SK-N-SH (cell line): ENCODE data around the gene CCDC93. TPM values are rescaled to one million over a fixed set of nuclear protein-coding genes. Genes with fewer than 3 reads are reported as not detected.

ENCODE experiments used
- CTCF ChIA-PET: fragments of 300-600, 350-600 bp; formaldehyde crosslinking; extraction: SDS; loops from one replicate; lab custom pipeline; 2021; lab: Yijun Ruan, JAX
- POLR2A ChIA-PET: fragments of 350-600 bp; sonication (Branson Sonifier 250); formaldehyde crosslinking; extraction: SDS; loops from one replicate; lab custom pipeline; 2020; ENCODE audit warnings: antibody characterized with exemption, inconsistent platforms; lab: Yijun Ruan, JAX
- DNase-seq: peaks from one replicate; pipeline ENCODE4 v3.0.0; 2012
- H2AFZ ChIP-seq: fragments of 200-600 bp; sonication (generic); 2 replicates; pipeline ENCODE4 v1.8.1; 2016; ENCODE audit warnings: antibody characterized with exemption, mild to moderate bottlenecking, low read depth
- H3F3A ChIP-seq: fragments of 200-600 bp; sonication (generic); replicated peaks from 2 replicates; pipeline ENCODE3; 2016; ENCODE audit warnings: antibody characterized with exemption, mild to moderate bottlenecking; ENCODE audit not compliant: insufficient read depth
- H3K27ac ChIP-seq, 2 experiments: fragments of 200-500 bp in 1 of 2; fragments of 200-600 bp in 1 of 2; sonication (Bioruptor generic) in 1 of 2; sonication (generic), shearing (Covaris generic) in 1 of 2; 2 replicates each; pipeline versions ENCODE4 v1.5.1 to v1.6.1; 2014 to 2016; ENCODE audit warnings: low read depth in 2 of 2, inconsistent platforms in 1 of 2, low read length in 1 of 2, mild to moderate bottlenecking in 1 of 2, mixed read lengths in 1 of 2
- H3K27me3 ChIP-seq: fragments of 200-600 bp; sonication (generic), shearing (Covaris generic); 2 replicates; pipeline ENCODE4 v1.6.1; 2016; ENCODE audit warnings: mixed run types; ENCODE audit not compliant: insufficient read depth
- H3K36me3 ChIP-seq, 2 experiments: fragments of 200-500 bp in 1 of 2; fragments of 200-600 bp in 1 of 2; sonication (Bioruptor generic) in 1 of 2; sonication (generic) in 1 of 2; replicated peaks in 1 of 2; 2 replicates each; pipeline versions ENCODE3 to v1.5.1; 2014 to 2016; ENCODE audit warnings: low read length in 1 of 2, mild to moderate bottlenecking in 1 of 2; ENCODE audit not compliant: insufficient read depth in 2 of 2, control insufficient read depth in 1 of 2
- H3K4me1 ChIP-seq, 2 experiments: fragments of 200-500 bp in 1 of 2; fragments of 200-600 bp in 1 of 2; sonication (Bioruptor generic) in 1 of 2; sonication (generic), shearing (Covaris generic) in 1 of 2; 2 replicates each; pipeline versions ENCODE4 v1.5.1 to v1.6.1; 2014 to 2016; ENCODE audit warnings: low read depth in 1 of 2, low read length in 1 of 2, mixed run types in 1 of 2; ENCODE audit not compliant: insufficient read depth in 2 of 2, control insufficient read depth in 1 of 2
- H3K4me2 ChIP-seq: fragments of 200-600 bp; sonication (generic), shearing (Covaris generic); 2 replicates; pipeline ENCODE4 v1.6.1; 2017; ENCODE audit warnings: mixed run types
- H3K4me3 ChIP-seq, 2 experiments: fragments of 200-500 bp in 1 of 2; fragments of 200-600 bp in 1 of 2; sonication (Bioruptor generic) in 1 of 2; sonication (generic), shearing (Covaris generic) in 1 of 2; 2 replicates each; pipeline versions ENCODE4 v1.5.1 to v1.8.1; 2014 to 2016; ENCODE audit warnings: low read depth in 2 of 2, inconsistent platforms in 1 of 2, low read length in 1 of 2, mild to moderate bottlenecking in 1 of 2, mixed read lengths in 1 of 2, moderate library complexity in 1 of 2
- H3K79me2 ChIP-seq: fragments of 200-600 bp; sonication (generic); 2 replicates; pipeline ENCODE4 v1.8.1; 2017; ENCODE audit warnings: mild to moderate bottlenecking; ENCODE audit not compliant: insufficient read depth
- H3K9ac ChIP-seq: fragments of 200-600 bp; sonication (generic); 2 replicates; pipeline ENCODE4 v1.6.1; 2017; ENCODE audit warnings: mixed run types
- H3K9me2 ChIP-seq: fragments of 200-600 bp; sonication (generic); 2 replicates; pipeline ENCODE4 v1.6.1; 2017; ENCODE audit warnings: mixed run types
- H3K9me3 ChIP-seq: fragments of 200-600 bp; sonication (generic); 2 replicates; pipeline ENCODE4 v1.6.1; 2017; ENCODE audit warnings: mixed run types, mild to moderate bottlenecking, moderate library complexity
- H4K20me1 ChIP-seq: fragments of 200-600 bp; sonication (generic); 2 replicates; pipeline ENCODE4 v1.6.1; 2017; ENCODE audit warnings: mild to moderate bottlenecking, mixed run types; ENCODE audit not compliant: insufficient read depth
- CHD2 ChIP-seq: fragments of 150-350 bp; IDR thresholded peaks from 2 replicates; pipeline ENCODE4 v1.6.1; 2018; ENCODE audit warnings: low read length; ENCODE audit not compliant: partially characterized antibody
- CTCF ChIP-seq: fragments of 200-600 bp; sonication (generic); IDR thresholded peaks from 2 replicates; pipeline ENCODE4 v1.6.1; 2017; ENCODE audit warnings: antibody characterized with exemption, mild to moderate bottlenecking, moderate library complexity
- ELF1 ChIP-seq: IDR thresholded peaks from 2 replicates; pipeline ENCODE4 v1.4.0; 2012
- EP300 ChIP-seq, 2 experiments: IDR thresholded peaks; 2 replicates each; pipeline versions ENCODE4 v1.4.0 to v1.6.1; 2012; ENCODE audit warnings: borderline replicate concordance in 1 of 2, low read depth in 1 of 2, low read length in 1 of 2
- GATA2 ChIP-seq: sonication (generic); formaldehyde crosslinking; IDR thresholded peaks from 2 replicates; pipeline ENCODE4 v1.5.0; 2020; ENCODE audit warnings: mild to moderate bottlenecking, missing genetic modification reagents
- MAX ChIP-seq: IDR thresholded peaks from 2 replicates; pipeline ENCODE4 v1.4.0; 2012; ENCODE audit warnings: low read depth
- RCOR1 ChIP-seq: fragments of 150-350 bp; IDR thresholded peaks from 2 replicates; pipeline ENCODE4 v1.6.1; 2017; ENCODE audit warnings: antibody characterized with exemption, low read length
- TCF12 ChIP-seq: IDR thresholded peaks from 2 replicates; pipeline ENCODE4 v1.4.0; 2012
- YY1 ChIP-seq: IDR thresholded peaks from 2 replicates; pipeline ENCODE4 v1.4.0; 2012; ENCODE audit warnings: low read depth, mild to moderate bottlenecking
- WGBS: methylation state at CpG from one replicate; pipeline ENCODE4 v1.1.6; 2017; ENCODE audit warnings: low lambda C conversion rate; 5-methylcytosine and 5-hydroxymethylcytosine counted together
- polyA plus RNA-seq, 3 experiments: library from polyadenylated mRNA; depleted of rRNA; stranded (reverse); fragments of >200 nt; gene quantifications; 2 replicates each; pipeline ENCODE4 v1.2.3, GENCODE V29; 2012

Gene CCDC93
- polyA plus RNA-seq, 1 of the 3 experiments (the other 2 are of a cell fraction): 11.7 TPM

- Histone ChIP-seq H3K4me3 (no peak overlapping the region), H3K9me2 (no peaks in the 10 kb centered on the region), H3K9ac (peak overlapping the region; percentile 58; the same call in 1 of the 2 replicates), H3F3A (peaks cover 9% of the 10 kb centered on the region), H3K4me1 (peaks cover 17 to 35% of the 10 kb centered on the region in 2 experiments), H3K27me3 (no peaks in the 10 kb centered on the region), H2AFZ (no peak overlapping the region), H3K27ac (peak overlapping the region; percentile 78 to 80), H3K9me3 (no peaks in the 10 kb centered on the region), H3K79me2 (peaks cover 18% of the 10 kb centered on the region; the same call in 1 of the 2 replicates), H3K4me2 (peak overlapping the region; percentile 38; the same call in 1 of the 2 replicates), H4K20me1 (no peaks in the 10 kb centered on the region), H3K36me3 (peaks cover 38 to 49% of the 10 kb centered on the region in 2 experiments)
- no peak for TF ChIP-seq YY1
- no peak for TF ChIP-seq TCF12
- TF ChIP-seq GATA2 (CRISPR knock-in tag): peak; percentile 77
- TF ChIP-seq EP300 (IDR thresholded peaks at IDR 0.05; ENCODE audit: borderline replicate concordance in 1 of 2, low read depth in 1 of 2, low read length in 1 of 2): peak in 1 of 2 experiments; percentile 56; a peak in 1 of 4 replicates
- TF ChIP-seq RCOR1: peak; percentile 69; the same call in 1 of the 2 replicates
- TF ChIP-seq CHD2: peak; percentile 17
- TF ChIP-seq MAX: no peak
- CTCF ChIA-PET: interaction anchor here (0.6 to 4.5 kb wide), 6 partner anchors 11 to 160 kb away, joined by 3 to 39 read pairs (median 9); partner anchors contain the start of gene DDX18
- DNase-seq: peak; percentile 44
- 62% methylated on average over 9 of the region's 9 CpGs for WGBS
- POLR2A ChIA-PET: no interaction called here
These were observed 40.3 kb downstream of the CCDC93 start for GRCh38 chr2:117973498-117974082.

- H3K4me2 ChIP-seq: peak overlapping the region; percentile 38; the same call in 1 of the 2 replicates
- H3K9me2 ChIP-seq: no peaks in the 10 kb centered on the region
- TF ChIP-seq CTCF (peak; percentile 23; the same call in 1 of the 2 replicates), ELF1 (no peak)
- H3K4me1 ChIP-seq: peaks cover 7 to 35% of the 10 kb centered on the region in 2 experiments
- POLR2A ChIA-PET: no interaction called here
- H3K27me3 ChIP-seq: no peaks in the 10 kb centered on the region
- H3K9ac ChIP-seq: peak overlapping the region; percentile 58; the same call in 1 of the 2 replicates
- H3K36me3 ChIP-seq: peaks cover 44 to 56% of the 10 kb centered on the region in 2 experiments
- H4K20me1 ChIP-seq: no peaks in the 10 kb centered on the region
- H2AFZ ChIP-seq: no peak overlapping the region
- no peak overlapping the region for H3K4me3 ChIP-seq
- H3F3A ChIP-seq: no peaks in the 10 kb centered on the region
- peak overlapping the region; percentile 78 to 80; a peak in 3 of 4 replicates for H3K27ac ChIP-seq
- no peaks in the 10 kb centered on the region for H3K9me3 ChIP-seq
- no peak for DNase-seq
- 63% methylated on average over 6 of the region's 6 CpGs for WGBS
- H3K79me2 ChIP-seq: peaks cover 8% of the 10 kb centered on the region; the same call in 1 of the 2 replicates
- CTCF ChIA-PET: interaction anchor here (0.6 to 2.1 kb wide), 4 partner anchors 12 to 139 kb away, joined by 3 to 11 read pairs (median 5); no protein-coding TSS in a partner anchor
These were observed 41.3 kb downstream of the CCDC93 start for GRCh38 chr2:117972476-117973123.
